HG03060 (cell line): ENCODE measurements around the gene MTHFD1L.

Source experiments
- ATAC-seq: cut with Tn5 transposase; IDR thresholded peaks from one replicate; pipeline ENCODE4 v1.9.1; 2021; ENCODE audit warnings: low read depth, moderate number of reproducible peaks; ENCODE audit not compliant: unreplicated experiment

MTHFD1L gene

DNA sequence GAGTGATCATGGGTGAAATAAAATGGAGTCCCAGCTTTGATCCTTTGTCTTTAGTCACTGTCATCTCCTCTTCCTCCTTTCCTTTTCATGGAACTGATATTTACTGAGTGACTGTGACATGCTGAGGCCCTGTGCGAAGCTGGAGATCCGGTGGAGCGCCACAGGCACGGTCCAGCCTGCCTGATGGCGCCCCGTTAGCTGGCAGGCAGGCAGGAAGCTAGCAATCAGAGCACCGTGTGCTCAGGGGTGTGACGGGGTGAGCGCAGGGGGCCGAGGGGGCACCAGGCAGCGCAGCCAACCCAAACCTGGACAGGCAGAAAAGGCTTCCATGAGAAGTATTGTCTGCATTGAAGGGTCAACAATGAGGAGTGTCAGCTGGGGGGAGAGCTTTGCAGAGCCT lies 274.0 kb downstream of the MTHFD1L start:
- no peak for ATAC-seq

DNA sequence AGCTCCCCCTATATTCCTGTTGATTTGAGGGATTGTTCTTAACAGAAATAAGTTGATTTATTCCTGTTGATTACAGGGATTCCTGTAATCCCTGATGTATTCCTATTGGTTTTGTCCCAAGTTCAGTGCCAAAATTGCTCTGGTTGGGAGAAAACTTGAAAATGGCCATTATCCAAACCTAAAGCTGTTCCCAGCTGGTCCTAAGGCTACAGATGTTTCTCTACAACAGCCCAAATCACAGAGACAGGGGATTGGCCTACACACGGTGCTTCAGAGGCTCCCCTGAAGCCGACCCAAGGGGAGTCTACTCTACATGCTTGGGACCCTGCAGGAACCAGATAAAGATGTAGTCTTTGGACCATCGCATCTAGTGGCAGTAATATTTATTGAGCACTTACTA lies 275.3 kb downstream of the MTHFD1L start:
- ATAC-seq: no peak

- no peak for ATAC-seq
These were observed 276.2 kb downstream of the MTHFD1L start for GRCh38 chr6:151141685-151142084.

GRCh38 chr6:151142676-151143075 lies 277.2 kb downstream of the MTHFD1L start:
- no peak for ATAC-seq

DNA sequence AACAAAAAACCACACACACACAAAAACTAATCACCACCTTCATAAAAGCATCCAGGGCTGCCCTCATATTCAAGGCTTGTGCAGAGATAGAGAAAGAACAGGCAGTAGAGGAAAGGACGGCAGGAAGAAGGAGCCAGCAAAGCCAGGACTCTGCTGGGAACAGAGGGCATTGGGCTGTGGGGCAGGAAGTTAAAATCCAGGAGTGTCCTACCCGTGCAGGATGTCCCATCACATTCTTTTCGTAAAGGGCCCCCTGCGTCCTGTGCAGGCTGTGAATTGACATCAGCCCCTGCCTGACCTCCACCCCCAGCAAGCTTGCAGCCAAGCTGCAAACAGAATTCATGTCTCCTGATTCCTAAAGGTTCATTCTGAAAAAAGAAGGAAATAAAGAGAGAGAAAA lies 277.8 kb downstream of the MTHFD1L start:
- no peak for ATAC-seq

DNA sequence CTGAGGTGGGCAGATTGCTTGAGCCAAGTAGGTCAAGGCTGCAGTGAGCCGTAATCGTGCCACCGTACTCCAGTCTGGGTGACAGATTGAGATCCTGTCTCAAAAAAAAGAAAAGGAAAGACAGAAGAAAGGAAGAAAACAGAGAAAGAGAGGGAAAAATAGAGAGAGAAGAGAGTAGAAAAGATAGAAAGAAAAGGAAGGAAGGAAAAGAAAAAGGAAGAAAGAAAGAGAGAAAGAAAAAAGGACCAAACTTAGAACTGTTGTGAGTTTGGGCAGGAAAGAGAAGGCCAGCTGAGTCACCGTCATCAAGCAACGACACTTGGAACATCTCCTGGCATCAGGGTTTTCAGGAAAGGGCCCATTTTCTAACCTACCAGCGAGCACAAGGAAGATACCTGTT lies 278.3 kb downstream of the MTHFD1L start:
- ATAC-seq: no peak

- ATAC-seq: no peak
These were observed 281.8 kb downstream of the MTHFD1L start for GRCh38 chr6:151147118-151147832.

DNA sequence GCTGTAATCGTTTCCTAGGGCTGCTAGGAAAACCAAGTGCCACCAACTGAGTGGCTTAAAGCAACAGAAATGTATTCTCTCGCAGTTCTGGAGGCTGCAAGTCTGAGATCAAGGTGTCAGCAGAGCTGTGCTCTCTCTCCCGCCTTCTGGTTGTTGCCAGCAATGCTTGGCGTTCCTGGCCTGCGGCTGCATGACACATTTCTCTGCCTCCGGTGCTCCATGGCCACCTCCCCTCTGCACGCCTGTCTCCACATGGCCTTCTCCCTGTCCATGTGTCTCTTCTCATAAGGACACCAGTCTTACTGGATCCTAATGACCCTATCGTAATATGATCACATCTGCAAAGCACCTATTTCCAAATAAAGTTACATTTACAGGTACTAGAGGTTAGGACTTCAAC lies 282.6 kb downstream of the MTHFD1L start:
- no peak for ATAC-seq

- no peak for ATAC-seq
These were observed 284.3 kb downstream of the MTHFD1L start for GRCh38 chr6:151149793-151150192.
